GM21717 (cell line): ENCODE results near the gene IGF1R.
"Not testable (repeated sequence)": the region's sequence is repeated elsewhere in the genome, so short reads cannot be mapped to it uniquely, and the experiment has no call there.

Experiments used
- ATAC-seq: cut with Tn5 transposase; IDR thresholded peaks from one replicate; pipeline ENCODE4 v1.9.1; 2021; ENCODE audit warnings: mild to moderate bottlenecking, moderate library complexity; ENCODE audit not compliant: unreplicated experiment

Gene IGF1R

GRCh38 chr15:98647774-98648653, at the start of gene IGF1R:
Gene IGF1R (plus strand): TSS chr15:98648539. CDS start chr15:98649582, 1,043 bp downstream.
- ATAC-seq: peak; percentile 71

GRCh38 chr15:98599909-98600691, 48.2 kb upstream of the IGF1R start:
- peak; percentile 93 for ATAC-seq

GRCh38 chr15:98604983-98605382, 43.4 kb upstream of the IGF1R start:
- ATAC-seq: no peak

- no peak for ATAC-seq
These were observed 39.0 kb upstream of the IGF1R start for GRCh38 chr15:98609144-98609852.

GRCh38 chr15:98610991-98611390, 37.3 kb upstream of the IGF1R start:
- ATAC-seq: no peak

GRCh38 chr15:98611808-98612207, 36.5 kb upstream of the IGF1R start:
- no peak for ATAC-seq

GRCh38 chr15:98612490-98613110, 35.7 kb upstream of the IGF1R start:
- ATAC-seq: no peak

GRCh38 chr15:98614681-98615080, 33.7 kb upstream of the IGF1R start:
- no peak for ATAC-seq

GRCh38 chr15:98616397-98616796, 31.9 kb upstream of the IGF1R start:
- ATAC-seq: no peak

- ATAC-seq: no peak
These were observed 30.9 kb upstream of the IGF1R start for GRCh38 chr15:98617328-98617980.

GRCh38 chr15:98618576-98618975, 29.8 kb upstream of the IGF1R start:
- ATAC-seq: not testable (repeated sequence)

- no peak for ATAC-seq
These were observed 28.3 kb upstream of the IGF1R start for GRCh38 chr15:98620020-98620419.

GRCh38 chr15:98621021-98621420, 27.3 kb upstream of the IGF1R start:
- ATAC-seq: no peak

GRCh38 chr15:98625614-98626013, 22.7 kb upstream of the IGF1R start:
- no peak for ATAC-seq

- ATAC-seq: no peak
These were observed 22.2 kb upstream of the IGF1R start for GRCh38 chr15:98626153-98626552.

GRCh38 chr15:98628216-98628615, 20.1 kb upstream of the IGF1R start:
- ATAC-seq: no peak

- ATAC-seq: no peak
These were observed 12.5 kb upstream of the IGF1R start for GRCh38 chr15:98635848-98636247.

GRCh38 chr15:98643115-98643514, 5.2 kb upstream of the IGF1R start:
- ATAC-seq: no peak

GRCh38 chr15:98646546-98647025, 1.8 kb upstream of the IGF1R start:
- ATAC-seq: no peak
